K562 treated with DMSO at 1 percent for 48 hours (cell line): ENCODE measurements around the gene CLDN18. TPM values are rescaled to one million over a fixed set of nuclear protein-coding genes. Genes with fewer than 3 reads are reported as not detected.

ENCODE experiments used
- total RNA-seq: library from RNA; unstranded; fragments of 300-600 nt; gene quantifications from 2 replicates; pipeline ENCODE4 v1.2.3, GENCODE V29; 2022; ENCODE audit warnings: low replicate concordance; ENCODE audit errors: extremely low read depth

CLDN18 gene
- total RNA-seq = not detected in 2 replicates

GRCh38 chr3:138009476-138010272, at the start of gene CLDN18:
Gene CLDN18 (plus strand): TSS chr3:138010165. CDS start chr3:138010226, 61 bp downstream.

Other genes starting within 250 kb of the CLDN18 start
- gene SOX14, start 245.8 kb upstream of the CLDN18 start, total RNA-seq = not detected in 2 replicates
- not detected in 2 replicates for gene DZIP1L, start 105.4 kb downstream of the CLDN18 start, total RNA-seq
- not detected in 2 replicates for gene A4GNT, start 122.2 kb downstream of the CLDN18 start, total RNA-seq
- not detected in 2 replicates for gene DBR1, start 164.8 kb downstream of the CLDN18 start, total RNA-seq
- gene ARMC8, start 177.1 kb downstream of the CLDN18 start, total RNA-seq = not detected in 2 replicates